Upper lobe of right lung (tissue), 1 donor: ENCODE measurements around the gene HYCC1. TPM values are rescaled to one million over a fixed set of nuclear protein-coding genes. Genes with fewer than 3 reads are reported as not detected.

Source experiments
- ATAC-seq: fragments of 200-7000 bp; cut with Tn5 transposase; one replicate; pipeline ENCODE4 v1.9.1; 2020; ENCODE audit warnings: mild to moderate bottlenecking, moderate library complexity
- DNase-seq: peaks from one replicate; pipeline ENCODE4 v3.0.0-alpha.2; 2020
- H3K27ac ChIP-seq: fragments of 200-600 bp; one replicate; pipeline ENCODE4 v1.8.0; 2022
- H3K27me3 ChIP-seq: fragments of 200-600 bp; one replicate; pipeline ENCODE4 v1.8.0; 2022; ENCODE audit warnings: mild to moderate bottlenecking
- H3K36me3 ChIP-seq: fragments of 200-600 bp; one replicate; pipeline ENCODE4 v1.8.0; 2022
- H3K4me1 ChIP-seq: fragments of 200-600 bp; one replicate; pipeline ENCODE4 v1.8.0; 2022
- H3K4me3 ChIP-seq: fragments of 200-600 bp; one replicate; pipeline ENCODE4 v1.8.0; 2022; ENCODE audit warnings: mild to moderate bottlenecking
- H3K9me3 ChIP-seq: fragments of 200-600 bp; one replicate; pipeline ENCODE4 v1.8.0; 2022
- CTCF ChIP-seq: fragments of 200-600 bp; IDR thresholded peaks from one replicate; pipeline ENCODE4 v1.8.0; 2022; ENCODE audit warnings: antibody characterized with exemption
- intact Hi-C: fragments of 100-400 bp; cut with DNase I; formaldehyde crosslinking; loops from one replicate; pipeline ENCODE4 v1.11.0; 2022
- total RNA-seq: library from RNA; stranded (reverse); fragmentation: NEBNext Ultra II Directional; extraction: Animal tissue kit (Norgen Biotek cat#: 25700); gene quantifications from one replicate; pipeline ENCODE4 v1.2.1, GENCODE V29; 2021
- donor health status: DM: no; HTN: yes; CAD: no; lungs with severe emphysema.

Gene HYCC1
- total RNA-seq, 1 donor from 2014 or later: 47.7 TPM

- Histone ChIP-seq H3K36me3 (peaks cover 3% of the 10 kb centered on the region), H3K4me1 (no peaks in the 10 kb centered on the region), H3K27me3 (no peaks in the 10 kb centered on the region), H3K9me3 (no peaks in the 10 kb centered on the region), H3K4me3 (no peak overlapping the region), H3K27ac (no peak overlapping the region)
- TF ChIP-seq CTCF: no peak
- peak; percentile 69 for DNase-seq
- peak; percentile 91 for ATAC-seq
- intact Hi-C loops: no loop called here
Measured at GRCh38 chr7:22969010-22969431, 44.9 kb downstream of the HYCC1 start.

Other genes with a start within 250 kb of the HYCC1 start
- gene TOMM7, start 191.3 kb downstream of the HYCC1 start, total RNA-seq: 361 TPM
- 16.4 TPM for gene KLHL7, start 91.7 kb upstream of the HYCC1 start, total RNA-seq
- gene NUP42, start 167.9 kb upstream of the HYCC1 start, total RNA-seq: 29.5 TPM
- 322 TPM for gene GPNMB, start 232.6 kb upstream of the HYCC1 start, total RNA-seq